ENCODE data around the gene OR8G1.
"Not testable (repeated sequence)": the region's sequence is repeated elsewhere in the genome, so short reads cannot be mapped to it uniquely, and the experiment has no call there.

OR8G1 gene

GRCh38 chr11:124249869-124250268 lies 9.0 kb downstream of the OR8G1 start:
- not testable (repeated sequence) for DNase-seq

GRCh38 chr11:124256076-124256475 lies 15.2 kb downstream of the OR8G1 start, which contains the start of gene OR8G5:
Gene OR8G5, plus strand, starts transcription at chr11:124256376. Its CDS starts 8,556 bp downstream, at chr11:124264932.
- DNase-seq, result no peak

- DNase-seq, result not testable (repeated sequence)
Measured at GRCh38 chr11:124265041-124265440, 24.1 kb downstream of the OR8G1 start.

GRCh38 chr11:124270886-124271285 lies 30.0 kb downstream of the OR8G1 start:
- DNase-seq, result not testable (repeated sequence)

GRCh38 chr11:124274000-124274399 lies 33.1 kb downstream of the OR8G1 start:
- no peak for DNase-seq

- DNase-seq, result no peak
Measured at GRCh38 chr11:124276081-124276480, 35.2 kb downstream of the OR8G1 start.

DNA sequence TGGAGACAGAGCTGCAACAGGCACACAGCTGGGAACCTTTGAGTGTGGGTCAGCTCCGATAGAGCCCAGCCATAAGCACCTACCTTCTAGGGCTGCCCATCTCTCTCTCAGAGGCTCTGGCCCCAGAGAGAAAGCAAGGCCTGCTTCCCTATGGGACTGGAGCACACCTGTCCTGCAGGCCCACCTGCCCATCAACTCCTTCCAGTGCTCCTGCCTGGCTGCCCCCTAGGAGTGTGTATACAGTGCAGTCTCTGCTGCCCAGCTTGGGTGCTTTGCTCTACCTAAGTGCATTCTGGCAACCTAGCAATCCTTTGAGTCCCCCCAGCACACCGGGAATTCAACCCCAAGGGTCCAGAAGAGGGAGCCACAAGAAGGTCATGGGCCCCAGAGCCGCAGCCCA lies 36.3 kb downstream of the OR8G1 start:
- no peak for DNase-seq

DNA sequence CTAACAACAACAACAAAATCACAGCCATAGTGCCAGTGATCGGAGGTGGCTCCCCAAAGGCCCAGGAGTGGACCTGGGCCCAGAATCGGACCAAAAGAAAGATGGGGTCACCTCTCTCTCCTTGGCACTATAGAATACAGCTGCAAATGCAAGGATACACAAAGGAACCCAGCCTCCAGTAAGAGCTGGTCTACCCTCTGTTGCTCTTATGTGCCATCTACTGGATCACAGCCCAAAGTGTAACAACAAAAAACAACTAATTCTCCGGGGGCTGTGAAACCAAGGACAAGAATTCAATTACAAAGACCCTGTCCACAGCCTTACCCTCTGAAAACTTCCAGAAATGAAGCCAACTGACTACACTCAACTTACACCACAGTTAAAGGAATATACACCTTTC lies 36.9 kb downstream of the OR8G1 start:
- DNase-seq, result no peak

DNA sequence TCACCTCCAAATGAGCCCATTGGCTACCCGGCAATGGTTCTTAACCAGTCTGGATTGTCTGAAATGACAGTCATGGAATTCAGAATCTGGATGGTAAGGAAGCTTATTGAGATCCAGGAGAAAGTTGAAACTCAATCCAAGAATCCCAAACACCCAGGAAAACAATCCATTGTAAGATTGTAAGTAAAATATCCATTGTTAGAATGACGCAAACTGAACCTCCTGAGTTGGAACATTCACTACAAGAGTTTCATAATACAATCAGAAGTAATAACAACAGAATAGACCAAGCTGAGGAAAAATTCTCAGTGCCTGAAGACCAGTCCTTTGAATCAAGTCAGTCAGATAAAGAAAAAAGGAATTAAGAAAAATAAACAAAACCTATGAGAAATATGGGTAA lies 37.4 kb downstream of the OR8G1 start:
- DNase-seq, result no peak

- no peak for DNase-seq
Measured at GRCh38 chr11:124285610-124286344, 44.9 kb downstream of the OR8G1 start.

DNA sequence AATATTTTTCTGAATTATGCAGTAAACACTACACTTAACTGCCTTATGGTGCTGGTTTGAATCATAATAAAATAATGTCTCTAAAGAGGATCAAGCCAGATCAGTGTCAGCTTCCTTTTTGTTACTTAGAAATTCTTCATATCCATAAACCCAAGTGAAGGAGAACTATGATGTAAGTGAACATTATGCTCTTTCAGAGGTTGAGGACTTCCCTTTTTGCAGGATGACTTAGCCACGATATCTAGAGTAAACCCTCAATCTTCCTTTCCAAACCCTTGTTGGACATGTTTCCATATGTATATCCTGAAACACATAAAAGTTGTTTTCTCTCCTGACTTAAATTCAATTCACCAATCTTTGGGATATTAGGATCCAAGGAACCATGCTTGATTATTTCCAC lies 53.8 kb downstream of the OR8G1 start:
- DNase-seq, result no peak

DNA sequence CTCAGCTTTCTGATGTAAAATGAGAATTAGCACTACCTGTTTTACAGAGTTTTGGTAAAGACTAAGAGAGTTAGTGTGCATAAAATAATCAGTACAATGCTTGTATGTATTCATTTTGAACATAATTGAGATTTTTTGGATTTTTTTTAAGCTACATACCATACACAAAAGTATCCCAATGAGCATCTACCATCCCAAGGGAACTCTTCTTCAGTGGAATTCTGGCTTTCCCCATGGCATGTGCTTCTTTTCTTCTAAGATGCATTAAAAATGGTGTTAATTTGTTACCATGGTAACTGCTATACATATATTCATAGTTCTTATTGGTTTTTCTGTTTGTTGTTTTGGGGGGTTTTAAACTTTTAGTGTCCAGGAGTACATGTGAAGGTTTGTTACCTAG lies 55.1 kb downstream of the OR8G1 start:
- no peak for DNase-seq

DNA sequence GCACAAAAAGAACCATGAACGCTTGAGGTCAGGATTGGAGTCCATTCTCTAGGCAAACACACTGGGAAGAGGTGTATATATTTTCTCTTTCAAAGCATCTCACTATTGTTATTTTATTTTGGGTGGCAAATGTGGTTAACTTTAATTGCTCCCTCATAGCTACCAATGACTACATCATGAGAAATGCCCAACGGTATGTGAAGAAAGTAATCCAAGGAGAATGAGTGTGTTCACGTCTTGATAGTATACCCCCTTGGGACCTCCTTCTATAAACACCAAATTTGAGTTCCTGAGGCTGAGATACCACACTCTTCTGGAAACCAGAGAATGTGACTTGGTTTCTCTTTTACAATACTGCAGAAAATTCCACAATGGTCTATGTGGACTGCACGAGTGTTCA lies 57.0 kb downstream of the OR8G1 start:
- no peak for DNase-seq

DNA sequence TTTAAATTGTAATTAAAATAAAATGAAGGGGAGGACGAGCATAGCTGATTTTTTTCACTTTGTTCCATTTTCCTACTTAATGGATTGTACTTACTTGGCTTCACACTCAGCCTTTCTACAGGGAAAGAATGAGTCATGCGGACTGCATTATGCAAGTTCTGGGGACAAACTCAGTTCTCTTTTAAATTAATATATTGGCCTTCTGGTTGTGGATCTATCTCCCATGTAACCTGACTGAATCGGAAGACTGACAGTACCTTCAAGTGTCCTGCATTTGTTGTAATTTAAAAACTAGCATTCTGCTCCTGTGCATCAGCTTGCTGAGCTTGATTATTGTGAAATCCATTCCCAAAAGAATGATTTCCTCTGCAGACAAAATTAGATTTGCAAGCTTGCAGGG lies 60.7 kb downstream of the OR8G1 start:
- no peak for DNase-seq

GRCh38 chr11:124302347-124303125 lies 61.6 kb downstream of the OR8G1 start:
- no peak for DNase-seq
